ENCODE measurements around the gene ADAMTS19. TPM values are rescaled to one million over a fixed set of nuclear protein-coding genes. Genes with fewer than 3 reads are reported as not detected.

Gene ADAMTS19
- total RNA-seq, 1 experiment from 2014 or later: 20.3 TPM

GRCh38 chr5:129687941-129688340 lies 227.8 kb downstream of the ADAMTS19 start:
- Histone ChIP-seq H3K79me2 (ENCODE audit: insufficient read depth, low read length) (no peaks in the 10 kb centered on the region), H3K4me1 (ENCODE audit: insufficient read depth, low read length) (no peaks in the 10 kb centered on the region), H2BK5ac (ENCODE audit: insufficient read length, low read length) (no peak overlapping the region), H2BK12ac (ENCODE audit: insufficient read length, low read depth, low read length) (no peak overlapping the region), H3K27me3 (ENCODE audit: insufficient read depth, low read length) (no peaks in the 10 kb centered on the region), H3T11ph (ENCODE audit: low read length) (no peak overlapping the region), H3K18ac (ENCODE audit: insufficient read length, low read depth, low read length) (no peak overlapping the region), H3K14ac (ENCODE audit: insufficient read depth, low read length) (no peak overlapping the region), H3K23me2 (ENCODE audit: insufficient read length, low read depth, low read length, poor library complexity, severe bottlenecking) (no peaks in the 10 kb centered on the region), H2BK120ac (ENCODE audit: low read depth, low read length, poor library complexity, severe bottlenecking) (no peak overlapping the region), H2BK20ac (ENCODE audit: low read depth, low read length, poor library complexity, severe bottlenecking) (no peak overlapping the region), H3K23ac (ENCODE audit: insufficient read length, low read depth, low read length) (no peak overlapping the region), H2BK15ac (ENCODE audit: low read depth, low read length) (no peak overlapping the region), H3K56ac (ENCODE audit: insufficient read length, low read depth, low read length) (no peak overlapping the region), H2AK5ac (ENCODE audit: insufficient read length, low read length) (no peak overlapping the region), H2AFZ (ENCODE audit: low read length) (no peak overlapping the region), H3K79me1 (ENCODE audit: insufficient read depth, low read depth, low read length, poor library complexity, severe bottlenecking) (no peaks in the 10 kb centered on the region), H3K9ac (ENCODE audit: extremely low read depth, insufficient read length, low read length) (no peak overlapping the region), H3K9me3 (ENCODE audit: control insufficient read depth, low read depth, low read length) (no peaks in the 10 kb centered on the region), H3K4ac (ENCODE audit: low read depth, low read length) (no peak overlapping the region), H4K5ac (ENCODE audit: insufficient read length, low read depth, low read length) (no peak overlapping the region), H3K27ac (ENCODE audit: insufficient read length, low read depth, low read length) (no peak overlapping the region), H3K4me2 (ENCODE audit: insufficient read depth, insufficient read length, low read length) (no peak overlapping the region), H4K8ac (replicated peaks; ENCODE audit: insufficient read length, low read depth, low read length) (no peak overlapping the region), H4K20me1 (ENCODE audit: control insufficient read depth, insufficient read depth, insufficient read length) (no peaks in the 10 kb centered on the region), H4K91ac (ENCODE audit: insufficient read length, low read depth, low read length) (no peak overlapping the region)
- no peak overlapping the region for H3K27ac Mint-ChIP-seq
- WGBS (ENCODE audit: extremely low coverage, insufficient read length, low lambda C conversion rate): no CpG with 5 or more reads among the region's 3 CpGs
- no peak overlapping the region for H3K4me3 Mint-ChIP-seq
- no peaks in the 10 kb centered on the region for H3K27me3 Mint-ChIP-seq (ENCODE audit: low read depth)
- H3K9me3 Mint-ChIP-seq: no peaks in the 10 kb centered on the region
- no peak for TF ChIP-seq CTCF (conservative IDR thresholded peaks at IDR 0.05)
- H3K4me1 Mint-ChIP-seq: no peaks in the 10 kb centered on the region
- DNase-seq: no peak
- peaks cover 2 to 9% (median 3%) of the 10 kb centered on the region in 3 experiments; a peak in 6 of 7 replicates for H3K36me3 Mint-ChIP-seq (ENCODE audit: insufficient read depth in 1 of 3, low read depth in 3 of 3)
